ENCODE results near the gene GARNL3.

Gene GARNL3

DNA sequence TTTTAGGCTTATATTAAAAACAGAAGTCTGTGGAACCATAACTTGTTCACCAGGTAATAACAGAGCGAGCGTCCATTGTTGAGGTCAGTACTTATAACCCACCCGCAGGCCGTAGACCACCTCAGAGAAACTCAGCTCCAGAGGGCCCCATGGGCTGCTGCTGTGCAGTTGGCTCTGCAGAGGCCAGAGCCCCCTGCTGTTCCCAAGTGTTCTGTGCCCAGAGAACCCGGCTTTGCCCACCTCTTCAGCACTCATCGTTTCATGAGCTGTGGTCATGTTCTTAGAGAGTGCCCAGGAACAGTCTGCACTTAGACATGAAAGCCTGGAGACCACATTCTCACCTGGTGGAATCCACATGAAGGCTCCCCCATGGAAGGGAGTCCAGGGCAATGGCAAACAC lies 82.0 kb downstream of the GARNL3 start:
- H3K27ac ChIP-seq = no peak overlapping the region
- TF ChIP-seq, protein P1, sequence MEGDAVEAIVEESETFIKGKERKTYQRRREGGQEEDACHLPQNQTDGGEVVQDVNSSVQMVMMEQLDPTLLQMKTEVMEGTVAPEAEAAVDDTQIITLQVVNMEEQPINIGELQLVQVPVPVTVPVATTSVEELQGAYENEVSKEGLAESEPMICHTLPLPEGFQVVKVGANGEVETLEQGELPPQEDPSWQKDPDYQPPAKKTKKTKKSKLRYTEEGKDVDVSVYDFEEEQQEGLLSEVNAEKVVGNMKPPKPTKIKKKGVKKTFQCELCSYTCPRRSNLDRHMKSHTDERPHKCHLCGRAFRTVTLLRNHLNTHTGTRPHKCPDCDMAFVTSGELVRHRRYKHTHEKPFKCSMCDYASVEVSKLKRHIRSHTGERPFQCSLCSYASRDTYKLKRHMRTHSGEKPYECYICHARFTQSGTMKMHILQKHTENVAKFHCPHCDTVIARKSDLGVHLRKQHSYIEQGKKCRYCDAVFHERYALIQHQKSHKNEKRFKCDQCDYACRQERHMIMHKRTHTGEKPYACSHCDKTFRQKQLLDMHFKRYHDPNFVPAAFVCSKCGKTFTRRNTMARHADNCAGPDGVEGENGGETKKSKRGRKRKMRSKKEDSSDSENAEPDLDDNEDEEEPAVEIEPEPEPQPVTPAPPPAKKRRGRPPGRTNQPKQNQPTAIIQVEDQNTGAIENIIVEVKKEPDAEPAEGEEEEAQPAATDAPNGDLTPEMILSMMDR (conservative IDR thresholded peaks at IDR 0.05; ENCODE audit: low read depth) = no peak
- ChIA-PET CTCF (interaction anchor here (0.6 to 0.8 kb wide), 2 partner anchors 51 to 159 kb away, joined by 3 read pairs; no protein-coding TSS in a partner anchor), POLR2A (ENCODE audit: low non-redundant PET) (no interaction called here)
- DNase-seq (ENCODE audit: low spot score) = no peak

DNA sequence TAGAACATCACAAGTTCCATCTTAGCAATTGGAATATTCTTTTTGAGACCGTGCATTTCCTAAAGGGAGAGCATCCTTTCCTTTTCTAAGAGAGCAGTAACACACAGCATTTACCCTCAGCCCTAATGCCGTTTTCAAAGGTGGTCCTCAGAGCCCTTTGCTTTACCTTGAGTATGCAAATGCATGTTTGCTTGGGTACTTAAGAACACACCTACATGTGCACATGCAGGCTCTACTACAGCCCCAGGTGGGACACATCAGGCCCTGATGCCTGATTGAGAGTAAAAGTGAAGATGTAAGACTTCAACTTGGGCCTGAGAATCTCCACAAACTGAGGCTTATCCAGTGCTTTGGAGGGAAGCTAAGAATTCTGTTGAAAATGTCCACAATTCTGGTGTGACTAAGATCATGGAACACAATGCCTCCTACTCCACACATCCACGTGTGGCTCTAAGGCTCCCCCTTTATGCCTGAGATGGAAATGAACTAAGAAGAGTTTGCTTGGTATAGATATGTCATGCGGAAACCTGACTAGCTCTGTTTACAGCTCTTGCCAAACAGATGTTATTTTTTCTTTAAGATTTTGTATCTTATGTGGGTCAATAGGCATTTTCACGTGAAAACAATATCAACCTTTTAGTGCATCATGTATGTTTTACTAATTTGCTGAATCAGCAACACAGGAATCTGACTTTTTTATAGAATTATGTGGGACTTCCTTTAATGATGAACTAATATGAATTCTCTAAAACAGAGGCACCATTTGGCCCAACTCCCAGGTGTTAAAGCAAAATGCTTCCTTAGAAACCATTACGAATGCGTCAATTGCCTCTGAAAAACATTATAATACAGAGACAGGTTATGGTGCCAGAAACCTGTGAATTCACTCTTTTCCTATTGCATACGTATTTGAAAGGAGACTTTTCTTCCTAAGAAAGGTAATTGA lies 83.5 kb downstream of the GARNL3 start:
- peak; percentile 59 for DNase-seq (ENCODE audit: low spot score)
- TF ChIP-seq, protein P1 (conservative IDR thresholded peaks at IDR 0.05; ENCODE audit: low read depth) = peak; percentile 59
- POLR2A ChIA-PET (ENCODE audit: low non-redundant PET) = no interaction called here
- CTCF ChIA-PET = interaction anchor here (0.5 to 2.5 kb wide), 8 partner anchors 29 to 407 kb away, joined by 3 to 15 read pairs (median 3); no protein-coding TSS in a partner anchor
- no peak overlapping the region for H3K27ac ChIP-seq

DNA sequence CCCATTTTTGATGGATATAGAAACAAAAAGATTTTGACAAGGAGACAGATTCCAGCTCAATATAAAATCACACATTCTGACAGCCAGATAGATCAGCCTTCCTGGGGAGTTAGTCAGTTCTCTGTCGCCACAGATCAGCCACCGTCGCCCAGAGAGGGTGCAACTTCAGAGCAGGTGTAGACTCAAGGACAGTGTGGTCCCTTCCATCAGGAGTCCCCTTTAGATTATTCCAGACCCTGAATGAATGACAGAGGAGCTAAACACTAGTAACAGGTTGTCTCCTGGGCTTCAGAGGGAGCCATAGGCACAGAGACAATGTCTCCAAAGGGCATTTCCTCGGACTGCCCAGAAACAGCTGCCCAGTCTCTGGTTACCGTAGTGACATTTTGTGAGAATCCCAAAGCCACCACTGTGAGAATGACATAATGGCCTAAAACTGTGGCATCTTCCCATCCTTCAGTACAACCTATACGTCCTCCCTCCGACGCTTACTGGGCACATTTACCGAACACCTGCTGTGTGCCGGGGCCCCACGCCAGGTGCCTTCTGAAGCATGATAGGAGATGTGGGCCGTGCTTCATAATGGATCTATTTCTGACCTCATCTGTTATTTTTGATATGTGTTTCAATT lies 85.0 kb downstream of the GARNL3 start:
- ChIA-PET CTCF (interaction anchor here (0.7 to 2.5 kb wide), 3 partner anchors 66 to 644 kb away, joined by 3 to 15 read pairs (median 8); no protein-coding TSS in a partner anchor), POLR2A (ENCODE audit: low non-redundant PET) (no interaction called here)
- TF ChIP-seq, protein P1 (conservative IDR thresholded peaks at IDR 0.05; ENCODE audit: low read depth) = no peak
- H3K27ac ChIP-seq = no peak overlapping the region
- no peak for DNase-seq (ENCODE audit: low spot score)

DNA sequence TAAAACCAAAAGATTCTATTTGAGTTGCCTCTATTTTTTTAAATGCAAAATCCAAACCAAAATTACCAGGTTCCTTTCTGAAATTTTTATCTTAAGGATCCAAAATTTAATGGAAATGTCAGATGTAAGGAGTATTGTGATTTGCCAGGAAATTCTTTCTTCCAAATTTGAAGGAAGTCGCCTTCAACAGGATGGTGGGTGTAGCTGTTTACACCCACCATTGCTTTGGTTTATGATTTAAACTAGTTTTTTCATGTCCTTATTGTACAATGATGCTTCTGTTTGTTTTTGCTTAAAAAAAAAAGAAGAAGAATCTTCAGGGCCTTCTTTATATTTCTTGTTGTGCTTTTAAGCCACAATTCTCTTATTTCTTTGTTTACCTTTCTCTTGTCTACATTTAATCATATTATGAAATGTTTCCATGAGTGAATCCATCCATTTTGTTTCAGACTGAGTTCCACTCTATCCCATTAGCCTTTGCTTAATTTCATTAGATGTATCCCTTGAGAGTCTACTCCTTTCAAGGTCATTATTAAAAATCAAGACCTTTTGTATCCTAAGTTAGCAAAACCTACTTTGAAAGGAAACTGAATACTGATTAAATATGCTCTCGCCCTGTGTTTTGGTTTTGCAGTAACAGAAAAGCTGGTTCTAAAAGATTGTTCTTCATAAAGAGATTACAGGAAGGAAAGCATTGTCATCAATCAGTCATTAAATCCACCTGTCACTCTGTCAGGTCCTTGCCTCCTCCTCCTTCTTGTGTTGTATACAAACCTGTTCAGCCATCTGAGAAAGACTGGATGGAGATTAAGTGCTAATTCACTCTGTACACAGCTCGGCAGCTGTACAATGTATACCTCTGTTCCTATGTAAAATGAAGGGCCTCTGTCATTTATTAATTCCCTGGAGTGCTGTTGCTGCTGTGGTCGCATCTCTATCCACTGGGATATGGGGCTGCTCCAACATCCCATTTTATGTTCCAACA lies 86.9 kb downstream of the GARNL3 start:
- TF ChIP-seq, protein P1 (conservative IDR thresholded peaks at IDR 0.05; ENCODE audit: low read depth) = no peak
- CTCF ChIA-PET = interaction anchor here (0.6 kb wide), 1 partner anchor 411 kb away, joined by 3 read pairs; no protein-coding TSS in a partner anchor
- H3K27ac ChIP-seq = no peak overlapping the region
- POLR2A ChIA-PET (ENCODE audit: low non-redundant PET) = no interaction called here
- no peak for DNase-seq (ENCODE audit: low spot score)

DNA sequence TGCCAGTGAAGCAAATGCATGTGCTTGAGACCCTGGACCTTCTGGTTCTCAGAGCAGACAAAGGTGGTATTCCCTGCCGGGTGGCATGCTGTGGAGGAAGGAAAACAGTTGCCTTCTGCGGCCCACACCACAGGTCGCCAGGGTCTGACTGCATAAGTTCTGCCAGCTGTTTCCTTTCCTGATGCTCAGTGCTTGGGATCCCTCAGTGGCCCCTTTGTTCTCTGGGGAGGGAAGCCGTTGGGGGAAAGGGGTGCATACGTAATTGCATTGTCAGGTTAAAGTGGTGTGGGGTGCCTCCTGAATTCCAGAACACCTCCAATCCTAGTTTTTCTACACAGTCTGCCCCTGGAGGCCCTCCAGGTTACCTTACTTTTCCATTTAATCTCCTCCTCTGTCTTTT lies 89.3 kb downstream of the GARNL3 start:
- H3K27ac ChIP-seq = no peak overlapping the region
- POLR2A ChIA-PET (ENCODE audit: low non-redundant PET) = no interaction called here
- CTCF ChIA-PET = interaction anchor here (0.6 kb wide), 1 partner anchor 59 kb away, joined by 4 read pairs; no protein-coding TSS in a partner anchor
- TF ChIP-seq, protein P1 (conservative IDR thresholded peaks at IDR 0.05; ENCODE audit: low read depth) = no peak
- DNase-seq (ENCODE audit: low spot score) = no peak

Data from RWPE1 (cell line).